GM18507 (cell line): ENCODE results near the gene AKAP1.

Experiments
- DNase-seq: peaks from one replicate; pipeline ENCODE4 v3.0.0; 2011; ENCODE audit warnings: low read depth; ENCODE audit not compliant: insufficient read length; ENCODE audit errors: extremely low spot score
- FAIRE-seq: peaks from 2 replicates; lab custom pipeline; 2011; peaks lifted over from hg19 to GRCh38; lab: Jason Lieb, UNC

Gene AKAP1, protein sequence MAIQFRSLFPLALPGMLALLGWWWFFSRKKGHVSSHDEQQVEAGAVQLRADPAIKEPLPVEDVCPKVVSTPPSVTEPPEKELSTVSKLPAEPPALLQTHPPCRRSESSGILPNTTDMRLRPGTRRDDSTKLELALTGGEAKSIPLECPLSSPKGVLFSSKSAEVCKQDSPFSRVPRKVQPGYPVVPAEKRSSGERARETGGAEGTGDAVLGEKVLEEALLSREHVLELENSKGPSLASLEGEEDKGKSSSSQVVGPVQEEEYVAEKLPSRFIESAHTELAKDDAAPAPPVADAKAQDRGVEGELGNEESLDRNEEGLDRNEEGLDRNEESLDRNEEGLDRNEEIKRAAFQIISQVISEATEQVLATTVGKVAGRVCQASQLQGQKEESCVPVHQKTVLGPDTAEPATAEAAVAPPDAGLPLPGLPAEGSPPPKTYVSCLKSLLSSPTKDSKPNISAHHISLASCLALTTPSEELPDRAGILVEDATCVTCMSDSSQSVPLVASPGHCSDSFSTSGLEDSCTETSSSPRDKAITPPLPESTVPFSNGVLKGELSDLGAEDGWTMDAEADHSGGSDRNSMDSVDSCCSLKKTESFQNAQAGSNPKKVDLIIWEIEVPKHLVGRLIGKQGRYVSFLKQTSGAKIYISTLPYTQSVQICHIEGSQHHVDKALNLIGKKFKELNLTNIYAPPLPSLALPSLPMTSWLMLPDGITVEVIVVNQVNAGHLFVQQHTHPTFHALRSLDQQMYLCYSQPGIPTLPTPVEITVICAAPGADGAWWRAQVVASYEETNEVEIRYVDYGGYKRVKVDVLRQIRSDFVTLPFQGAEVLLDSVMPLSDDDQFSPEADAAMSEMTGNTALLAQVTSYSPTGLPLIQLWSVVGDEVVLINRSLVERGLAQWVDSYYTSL

DNA sequence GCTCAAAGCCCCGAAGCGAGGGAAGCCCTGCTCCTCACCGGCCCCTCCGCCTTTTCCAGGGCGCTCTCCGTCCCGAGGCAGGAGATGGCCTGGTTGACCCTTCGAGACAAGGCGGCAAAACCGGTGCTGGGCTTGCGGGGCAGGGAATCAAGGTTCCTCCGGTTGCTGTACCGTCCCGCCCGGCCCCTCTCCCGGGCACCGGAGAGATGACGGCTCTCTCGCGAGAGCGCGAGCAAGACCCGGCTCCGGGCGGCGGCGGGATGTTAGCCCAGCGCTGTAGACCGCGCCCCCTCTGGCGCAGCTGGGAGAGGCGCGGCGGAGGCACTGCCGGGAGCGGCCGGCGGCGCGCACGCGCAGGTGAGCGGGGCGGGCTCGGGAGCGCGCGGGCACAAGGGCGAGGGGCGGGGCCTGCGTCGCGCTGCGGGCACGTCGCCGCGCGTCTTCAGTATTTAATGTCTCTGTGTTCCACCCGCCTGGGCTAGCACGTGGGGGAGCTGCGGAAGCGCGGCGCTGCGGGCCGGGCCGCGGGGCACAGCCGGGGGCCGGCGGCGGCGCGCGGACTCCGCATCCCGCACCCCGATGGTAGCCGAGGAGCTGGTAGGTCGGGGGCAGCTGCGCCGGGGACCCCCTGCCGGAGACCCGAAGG is at the start of gene AKAP1:
TSS of gene AKAP1 (plus strand) at position 445 of the 646 bp plus-strand sequence. CDS start 20,219 bp downstream, outside the sequence.
- peak; percentile 97 for DNase-seq
- FAIRE-seq = peak; percentile 78

DNA sequence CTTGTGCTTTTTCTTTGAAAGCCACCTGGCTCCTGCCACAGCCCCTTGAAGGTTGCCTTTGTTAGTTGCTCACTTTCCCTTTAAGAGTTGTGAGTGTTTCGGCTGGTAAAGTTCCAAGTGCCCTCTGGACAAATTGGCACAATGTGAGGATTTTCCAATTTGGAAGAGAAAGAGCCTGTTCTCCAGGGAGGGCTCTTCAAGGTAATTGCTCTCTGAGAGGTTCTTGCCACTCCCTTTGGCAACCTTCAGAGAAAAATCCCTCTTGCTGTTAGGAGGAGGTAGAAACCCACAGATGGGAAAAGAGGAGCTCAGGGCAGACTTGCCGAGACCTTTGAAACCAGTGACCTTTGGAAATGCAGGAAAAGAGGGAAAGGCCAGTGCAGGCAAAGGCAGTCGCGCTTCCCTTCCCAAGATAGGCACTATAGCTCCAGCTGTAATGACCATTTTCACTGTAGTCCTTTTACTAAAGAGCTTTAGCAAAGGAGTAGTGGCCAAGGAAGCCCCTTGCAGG is 49.0 kb upstream of the AKAP1 start:
- no peak for DNase-seq
- FAIRE-seq = no peak

DNA sequence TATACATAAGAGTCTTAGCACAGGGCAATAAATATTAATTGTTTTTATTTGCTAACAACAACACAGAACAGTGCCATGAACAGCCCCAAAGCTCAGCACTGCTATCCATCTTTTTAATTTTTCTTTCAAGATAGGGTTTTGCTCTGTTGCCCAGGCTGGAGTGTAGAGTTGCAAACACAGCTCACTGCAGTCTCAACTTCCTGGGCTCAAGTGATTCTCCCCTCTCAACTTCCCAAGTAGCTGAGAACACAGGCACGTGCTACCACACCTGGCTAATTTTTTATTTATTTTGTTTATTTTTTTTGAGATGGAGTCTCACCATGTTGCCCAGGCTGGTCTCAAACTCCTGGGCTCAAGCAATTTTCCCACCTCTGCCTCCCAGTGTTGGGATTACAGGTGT is 47.6 kb upstream of the AKAP1 start:
- DNase-seq (no peak), FAIRE-seq (no peak)

DNA sequence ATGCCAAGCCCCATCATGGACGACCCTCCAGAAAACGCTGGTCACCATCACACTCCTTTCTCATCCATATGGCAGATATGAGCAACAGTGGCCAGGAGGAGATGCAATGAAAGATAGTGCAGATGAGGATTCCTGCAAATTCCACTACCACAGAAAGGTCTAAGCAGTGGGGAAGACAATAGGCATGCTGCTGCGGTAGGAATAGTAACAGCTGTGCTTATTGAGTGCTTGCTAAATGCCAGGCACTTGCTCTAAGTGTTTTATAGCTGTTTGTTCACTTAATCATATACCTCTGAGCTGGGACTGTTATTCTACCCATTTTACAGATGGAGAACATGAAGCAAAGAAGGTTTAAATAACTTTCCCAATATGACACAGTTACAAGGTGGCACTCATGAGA is 46.6 kb upstream of the AKAP1 start:
- DNase-seq = no peak
- FAIRE-seq = no peak

DNA sequence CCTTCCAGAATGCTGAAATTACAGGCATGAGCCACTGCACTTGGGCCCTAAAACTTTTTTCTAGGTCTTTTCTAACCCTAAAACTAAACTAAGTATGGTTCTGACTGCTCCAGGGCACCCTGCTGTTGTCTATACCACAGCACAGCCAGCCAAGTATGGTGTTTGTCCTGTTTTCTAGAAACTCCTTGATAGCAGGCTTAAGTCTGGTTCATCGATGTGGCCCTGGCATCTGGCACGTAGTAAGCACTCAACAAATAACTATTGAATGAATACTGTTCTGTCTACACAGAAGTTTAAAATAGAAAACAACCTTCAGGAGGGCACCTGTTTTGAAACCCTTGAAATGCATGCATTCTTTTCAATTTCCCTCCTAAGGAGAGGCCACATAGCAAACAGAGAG is 44.5 kb upstream of the AKAP1 start:
- FAIRE-seq (no peak), DNase-seq (no peak)

DNA sequence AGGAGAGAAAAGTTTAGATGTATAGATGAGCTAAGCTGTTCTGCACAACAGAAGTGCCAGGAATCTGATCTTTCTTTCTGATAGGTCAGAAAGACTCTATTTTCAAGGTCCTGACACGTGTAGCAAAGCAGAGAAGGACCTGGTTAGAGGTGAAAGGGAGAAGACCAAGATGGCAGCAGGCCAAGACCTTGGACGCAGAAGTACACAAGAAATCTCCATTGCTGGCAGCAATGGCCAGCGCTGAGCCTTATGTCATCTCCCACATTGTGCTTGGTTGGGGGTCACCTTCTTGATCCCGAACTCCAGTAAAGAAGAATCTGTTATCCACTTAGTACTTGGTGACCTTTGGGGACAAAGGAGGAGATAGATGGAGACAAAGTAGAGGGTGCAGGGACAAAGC is 41.8 kb upstream of the AKAP1 start:
- FAIRE-seq = no peak
- no peak for DNase-seq

DNA sequence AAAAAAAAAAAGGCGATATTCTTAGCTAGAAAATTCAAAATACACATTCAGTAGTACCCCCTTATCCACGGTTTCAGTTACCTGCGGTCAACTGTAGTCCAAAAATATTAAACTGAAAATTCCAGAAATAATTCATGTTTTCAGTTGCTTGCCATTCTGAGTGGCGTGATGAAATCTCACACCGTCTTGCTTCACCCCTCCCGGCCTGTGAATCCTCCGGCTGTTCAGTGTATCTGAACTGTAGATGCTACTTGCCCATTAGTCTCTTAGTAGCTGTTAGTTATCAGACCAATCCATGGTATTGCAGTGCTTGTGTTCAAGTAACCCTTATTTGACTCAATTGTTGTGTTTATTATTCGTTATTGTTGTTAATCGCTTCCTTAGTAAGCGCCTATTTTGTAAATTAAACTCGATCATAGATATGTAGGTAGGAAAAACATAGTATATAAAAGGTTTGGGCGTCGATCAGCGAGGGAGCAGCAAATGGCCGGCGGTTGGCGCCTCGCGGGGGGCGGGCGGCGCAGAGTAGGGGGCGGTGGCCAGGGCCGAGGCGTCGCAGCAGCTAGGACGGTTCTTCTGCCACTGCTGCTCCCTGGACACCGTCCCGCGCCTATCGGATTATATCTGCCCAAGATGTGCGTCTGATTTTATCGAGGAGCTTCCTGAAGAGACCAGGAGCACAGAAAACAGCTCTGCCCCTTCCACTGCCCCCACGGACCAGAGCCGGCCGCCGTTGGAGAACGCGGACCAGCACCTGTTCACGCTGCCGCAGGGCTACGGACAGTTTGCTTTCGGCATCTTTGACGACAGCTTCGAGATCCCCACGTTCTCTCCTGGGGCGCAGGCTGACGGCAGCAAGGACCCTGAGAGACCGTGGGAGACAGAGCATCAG is 39.8 kb upstream of the AKAP1 start:
- DNase-seq (no peak), FAIRE-seq (no peak)

DNA sequence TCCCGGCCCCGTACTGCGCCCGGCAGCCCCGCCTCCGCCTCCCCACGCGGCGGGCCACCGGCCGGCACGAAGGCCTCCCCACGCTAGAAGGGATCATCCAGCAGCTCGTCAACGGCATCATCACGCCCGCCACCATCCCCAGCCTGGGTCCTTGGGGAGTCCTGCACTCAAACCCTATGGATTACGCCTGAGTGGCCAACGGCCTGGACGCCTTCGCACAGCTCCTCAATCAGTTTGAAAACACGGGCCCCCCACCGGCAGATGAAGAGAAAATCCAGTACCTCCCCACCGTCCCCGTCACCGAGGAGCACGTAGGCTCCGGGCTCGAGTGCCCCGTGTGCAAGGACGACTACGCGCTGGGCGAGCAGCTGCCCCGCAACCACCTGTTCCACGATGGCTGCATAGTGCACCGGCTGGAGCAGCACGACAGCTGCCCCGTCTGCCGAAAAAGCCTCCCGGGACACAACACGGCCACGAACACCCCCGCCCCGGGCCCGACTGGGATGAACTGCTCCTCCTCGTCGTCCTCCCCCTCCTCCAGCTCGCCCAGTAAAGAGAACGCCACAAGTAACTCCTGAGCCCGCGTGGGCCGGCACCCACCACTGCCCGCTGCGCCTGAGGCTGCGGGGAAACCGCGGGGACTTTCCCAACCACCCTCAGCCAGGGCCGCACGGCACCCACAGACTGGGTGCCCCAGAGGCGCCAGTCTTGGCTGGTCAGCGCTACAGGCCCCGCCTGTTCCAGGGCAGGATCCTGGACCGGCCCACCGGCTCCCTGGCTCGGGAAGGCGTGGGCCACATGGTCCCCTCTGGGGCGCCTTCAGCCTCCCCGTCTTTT is 39.0 kb upstream of the AKAP1 start:
- FAIRE-seq (peak; percentile 50), DNase-seq (peak; percentile 47)

DNA sequence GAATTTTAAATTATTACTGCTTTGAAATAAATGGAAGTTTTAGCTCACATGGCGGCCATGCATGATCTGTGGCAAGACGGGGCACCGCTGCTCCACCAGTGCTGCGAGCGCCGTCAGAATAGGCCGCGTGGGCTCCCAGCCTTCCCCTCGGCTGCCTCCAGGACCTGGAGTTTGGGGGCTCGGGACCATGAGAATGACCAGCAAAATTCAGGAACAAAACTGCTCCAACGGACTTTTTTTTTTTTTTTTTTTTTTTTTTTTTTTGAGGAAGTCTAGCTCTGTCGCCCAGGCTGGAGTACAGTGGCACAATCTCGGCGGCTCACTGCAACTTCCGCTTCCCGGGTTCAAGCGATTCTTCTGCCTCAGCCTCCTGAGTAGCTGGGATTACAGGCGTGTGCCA is 38.3 kb upstream of the AKAP1 start:
- DNase-seq (no peak), FAIRE-seq (no peak)

DNA sequence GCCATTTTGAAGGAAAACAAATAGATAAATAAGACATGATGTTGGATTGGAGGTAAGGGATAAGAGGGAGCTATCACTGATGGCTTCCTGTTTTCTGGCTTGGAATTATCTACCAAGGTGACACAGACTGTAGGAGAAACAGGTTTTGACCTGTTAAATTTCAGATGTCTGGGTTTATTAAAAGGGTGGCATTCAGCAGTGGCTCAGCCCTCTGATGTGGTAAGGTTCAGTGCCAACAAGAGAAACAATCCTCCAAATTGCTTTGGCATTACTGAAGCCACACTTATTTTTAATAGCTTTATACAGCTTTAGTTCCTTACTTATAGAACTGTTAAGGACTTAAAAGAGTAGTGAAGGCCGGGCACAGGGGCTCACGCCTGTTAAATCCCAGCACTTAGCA is 37.0 kb upstream of the AKAP1 start:
- DNase-seq (no peak), FAIRE-seq (no peak)

DNA sequence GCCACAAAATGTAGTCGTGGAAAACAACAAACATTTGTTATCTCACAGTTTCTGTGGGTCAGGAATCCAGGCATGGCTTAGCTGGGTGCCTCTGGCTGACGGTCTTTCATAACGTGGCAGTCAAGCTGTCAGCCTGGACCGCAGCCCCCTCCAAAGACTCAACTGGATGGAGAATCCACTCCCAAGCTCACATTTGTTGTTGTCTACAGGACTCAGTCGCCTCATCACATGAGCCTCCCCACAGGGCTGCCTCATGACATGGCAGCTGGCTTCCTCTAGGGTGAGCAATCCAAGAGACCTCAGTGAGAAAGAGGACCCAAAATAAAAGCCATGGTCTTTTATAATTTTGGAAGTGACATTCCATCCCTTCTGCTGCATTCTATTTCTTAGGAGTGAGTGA is 34.7 kb upstream of the AKAP1 start:
- no peak for DNase-seq
- no peak for FAIRE-seq

DNA sequence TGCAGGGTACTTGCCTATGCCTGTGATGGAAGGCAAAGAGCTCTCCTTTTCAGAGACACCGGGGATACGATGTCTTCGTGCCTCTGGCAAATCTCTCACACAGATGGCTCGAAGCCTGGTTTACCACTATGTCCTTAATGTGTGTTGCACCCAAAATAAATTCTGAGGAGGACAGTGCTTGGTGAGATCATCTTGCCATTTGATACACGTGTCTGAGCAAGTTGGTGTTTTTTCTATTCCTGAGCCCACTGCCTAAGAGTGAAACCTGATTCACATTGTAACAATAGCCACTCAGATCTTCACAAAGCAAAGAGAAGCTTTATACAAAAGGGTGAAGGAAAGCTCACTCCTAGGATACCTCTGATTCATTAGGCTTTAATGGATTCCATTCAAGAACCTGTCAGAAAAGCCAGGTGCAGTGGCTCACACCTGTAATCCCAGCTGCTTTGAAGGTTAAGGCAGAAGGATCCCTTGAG is 33.1 kb upstream of the AKAP1 start:
- no peak for DNase-seq
- FAIRE-seq = no peak

DNA sequence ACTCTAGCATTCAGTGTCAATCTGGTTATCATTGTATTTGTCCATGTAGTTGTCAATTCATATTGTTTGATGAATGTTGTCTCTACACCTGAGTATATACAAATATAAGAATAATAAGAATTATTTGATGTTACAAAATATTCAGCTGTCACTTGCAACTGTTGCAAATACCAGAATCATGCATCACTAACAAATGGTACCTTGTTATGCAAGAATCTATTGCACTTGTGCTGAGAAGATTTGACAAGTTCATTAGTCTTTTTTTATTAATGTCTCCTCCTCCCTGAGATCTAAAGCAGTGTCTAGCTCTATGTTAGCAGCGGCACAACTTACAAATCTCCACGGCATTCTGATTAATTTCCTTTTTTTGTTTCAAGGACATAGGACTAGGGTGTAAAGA is 22.2 kb upstream of the AKAP1 start:
- FAIRE-seq = no peak
- DNase-seq = no peak

DNA sequence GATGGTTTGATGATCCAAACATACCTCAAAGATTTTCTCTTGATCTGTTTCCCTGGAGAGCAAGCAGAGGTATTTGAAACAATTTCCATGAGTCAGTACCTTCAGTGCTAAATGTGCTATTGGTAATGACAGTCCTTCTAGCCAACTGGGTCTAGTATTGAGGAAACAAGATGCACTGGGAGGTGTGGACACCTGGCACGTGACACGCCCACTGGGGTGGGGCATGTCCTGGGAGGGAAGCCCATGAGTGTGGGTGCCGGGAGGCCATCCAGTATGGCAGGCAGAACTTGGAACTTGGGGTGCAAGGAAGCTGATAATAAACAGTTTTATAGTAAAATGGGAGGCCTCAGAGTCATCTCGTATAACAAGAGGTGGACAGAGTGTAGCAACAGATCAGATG is 17.9 kb upstream of the AKAP1 start:
- DNase-seq (no peak), FAIRE-seq (no peak)

DNA sequence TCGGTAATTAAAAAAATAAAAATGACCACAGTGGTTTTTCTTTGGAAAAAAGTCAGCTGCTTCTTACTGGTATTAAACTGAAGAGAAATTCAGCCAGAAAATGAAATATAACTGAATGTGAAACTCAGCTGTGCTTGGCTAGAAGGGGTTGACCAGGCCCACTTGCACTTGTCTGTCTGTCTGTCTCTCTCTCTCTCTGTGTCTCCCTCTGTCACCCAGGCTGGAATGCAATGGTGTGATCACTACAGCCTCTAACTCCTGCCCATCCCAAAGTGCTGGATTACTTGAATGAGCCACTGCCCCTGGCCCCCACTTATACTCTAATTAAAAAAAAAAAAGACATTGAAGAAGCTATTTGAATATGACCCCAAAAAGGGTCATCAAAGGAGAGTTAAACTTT is 17.3 kb upstream of the AKAP1 start:
- no peak for FAIRE-seq
- no peak for DNase-seq

DNA sequence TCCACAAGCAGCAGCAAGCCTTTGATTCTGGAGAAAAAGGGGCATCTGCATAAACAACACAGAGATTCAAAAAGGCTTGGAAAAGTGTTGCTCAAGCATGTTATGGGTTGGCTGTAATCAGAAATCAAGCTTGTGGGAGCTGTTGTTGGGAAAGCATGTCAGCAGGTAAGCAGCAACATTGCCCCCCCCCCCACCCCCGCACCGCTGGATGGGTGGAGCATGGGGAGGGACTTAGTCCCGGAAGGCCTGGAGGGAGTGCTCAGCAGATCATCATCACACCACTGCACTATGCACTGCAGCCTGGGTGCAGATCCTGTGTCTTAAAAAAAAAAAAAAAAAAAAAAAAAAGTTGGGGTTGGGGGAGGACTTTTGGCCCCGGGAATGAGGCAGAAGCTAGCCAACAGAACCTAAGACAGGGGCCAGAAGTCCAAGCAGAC is 16.8 kb upstream of the AKAP1 start:
- FAIRE-seq (no peak), DNase-seq (no peak)

DNA sequence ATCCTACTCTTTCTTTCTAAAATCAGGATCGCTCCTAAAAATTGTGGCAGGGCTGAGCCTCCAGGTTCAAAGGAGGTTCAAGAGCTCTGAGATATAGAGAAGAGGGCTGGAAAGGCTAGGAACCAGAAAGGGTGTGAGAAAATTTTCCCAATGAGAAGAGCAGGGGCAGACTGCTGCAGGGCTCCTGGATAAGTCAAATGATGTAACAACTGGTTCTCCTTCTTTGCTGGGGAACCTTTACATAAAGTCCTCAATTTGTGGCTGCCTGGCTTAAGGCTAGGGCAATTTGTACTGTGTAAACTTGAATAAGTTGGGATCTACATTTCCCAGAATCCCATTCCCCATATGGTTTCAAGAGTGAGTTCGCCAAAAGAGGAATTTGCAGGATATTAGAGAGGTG is 16.3 kb upstream of the AKAP1 start:
- no peak for FAIRE-seq

More for the DNA sequence above, 16.3 kb upstream of the AKAP1 start:
- DNase-seq = no peak
